CD14-positive monocyte (primary cell): ENCODE measurements around the gene NPHS2. TPM values are rescaled to one million over a fixed set of nuclear protein-coding genes. Genes with fewer than 3 reads are reported as not detected.

Source experiments
- DNase-seq, 3 donors: peaks; one replicate each; pipeline ENCODE4 v3.0.0-alpha.2; 2011 to 2022
- H2AFZ ChIP-seq: 2 replicates; pipeline ENCODE4 v1.6.0; 2012; ENCODE audit warnings: mild to moderate bottlenecking, low read depth, low read length, inconsistent platforms; ENCODE audit not compliant: insufficient read depth, poor library complexity, severe bottlenecking
- H3K27ac ChIP-seq, 2 donors: 1 replicate in 1 of 2; 2 replicates in 1 of 2; pipeline ENCODE4 v1.5.1; 2012 to 2013; ENCODE audit warnings: low read length in 2 of 2, control low read depth in 1 of 2, inconsistent platforms in 1 of 2, low read depth in 1 of 2, mild to moderate bottlenecking in 1 of 2
- H3K27me3 ChIP-seq, 2 donors: one replicate each; pipeline versions ENCODE4 v1.6.0 to v1.6.1; 2011 to 2013; ENCODE audit warnings: low read length in 2 of 2; ENCODE audit not compliant: control insufficient read depth in 2 of 2, insufficient read depth in 2 of 2
- H3K36me3 ChIP-seq, 2 donors: replicated peaks in 1 of 2; 1 replicate in 1 of 2; 2 replicates in 1 of 2; pipeline versions ENCODE4 v1.5.1 to v1.6.1; 2012 to 2013; ENCODE audit warnings: low read length in 2 of 2, control low read depth in 1 of 2, inconsistent platforms in 1 of 2, mild to moderate bottlenecking in 1 of 2; ENCODE audit not compliant: insufficient read depth in 2 of 2, control insufficient read depth in 1 of 2
- H3K4me1 ChIP-seq, 2 donors: 1 replicate in 1 of 2; 2 replicates in 1 of 2; pipeline versions ENCODE4 v1.5.1 to v1.6.1; 2012 to 2013; ENCODE audit warnings: low read length in 2 of 2, control low read depth in 1 of 2, inconsistent platforms in 1 of 2, mild to moderate bottlenecking in 1 of 2, moderate library complexity in 1 of 2; ENCODE audit not compliant: insufficient read depth in 2 of 2, control insufficient read depth in 1 of 2
- H3K4me2 ChIP-seq: replicated peaks from 2 replicates; pipeline ENCODE3; 2012; ENCODE audit warnings: low read length, moderate library complexity, mild to moderate bottlenecking; ENCODE audit not compliant: poor library complexity, severe bottlenecking; ENCODE audit errors: extremely low read depth
- H3K4me3 ChIP-seq, 3 experiments: fragments of 200-600 bp in 1 of 3; sonication (generic) in 1 of 3; replicated peaks in 1 of 3; 1 replicate in 2 of 3; 2 replicates in 1 of 3; pipeline ENCODE4 v1.5.1; 2011 to 2013; ENCODE audit warnings: low read length in 3 of 3, mild to moderate bottlenecking in 3 of 3, control low read depth in 2 of 3, low read depth in 2 of 3, inconsistent platforms in 1 of 3, moderate library complexity in 1 of 3
- H3K79me2 ChIP-seq: 2 replicates; pipeline ENCODE4 v1.6.0; 2012; ENCODE audit warnings: mild to moderate bottlenecking, control low read depth, inconsistent platforms, low read length, moderate library complexity; ENCODE audit not compliant: insufficient read depth
- H3K9ac ChIP-seq: 2 replicates; pipeline ENCODE4 v1.6.0; 2017; ENCODE audit warnings: low read length, mild to moderate bottlenecking; ENCODE audit not compliant: insufficient read depth, poor library complexity, severe bottlenecking
- H3K9me3 ChIP-seq, 2 donors: replicated peaks in 1 of 2; 1 replicate in 1 of 2; 2 replicates in 1 of 2; pipeline versions ENCODE4 v1.5.1 to v1.6.1; 2012 to 2013; ENCODE audit warnings: low read length in 2 of 2, control low read depth in 1 of 2; ENCODE audit not compliant: control insufficient read depth in 1 of 2, insufficient read depth in 1 of 2
- H4K20me1 ChIP-seq: 2 replicates; pipeline ENCODE4 v1.6.0; 2012; ENCODE audit warnings: mild to moderate bottlenecking, low read length, control low read depth, moderate library complexity; ENCODE audit not compliant: insufficient read depth
- H3K27ac Mint-ChIP-seq, 7 donors: one replicate each; pipeline ENCODE4 v1.8.0; 2020; ENCODE audit warnings: mild to moderate bottlenecking in 7 of 7, mixed read lengths in 7 of 7, moderate library complexity in 6 of 7, inconsistent platforms in 2 of 7
- H3K27me3 Mint-ChIP-seq, 3 donors: one replicate each; pipeline ENCODE4 v1.8.0; 2021 to 2022; ENCODE audit warnings: low read depth in 3 of 3, mild to moderate bottlenecking in 3 of 3, mixed read lengths in 3 of 3, moderate library complexity in 3 of 3, inconsistent platforms in 1 of 3
- H3K36me3 Mint-ChIP-seq, 2 donors: one replicate each; pipeline ENCODE4 v1.8.0; 2020; ENCODE audit warnings: mixed read lengths in 2 of 2, inconsistent platforms in 1 of 2, mild to moderate bottlenecking in 1 of 2
- H3K4me1 Mint-ChIP-seq: one replicate; pipeline ENCODE4 v1.8.0; 2020; ENCODE audit warnings: mild to moderate bottlenecking, mixed read lengths
- H3K4me3 Mint-ChIP-seq, 2 donors: one replicate each; pipeline ENCODE4 v1.8.0; 2020; ENCODE audit warnings: mild to moderate bottlenecking in 2 of 2, mixed read lengths in 2 of 2, moderate library complexity in 1 of 2
- H3K9me3 Mint-ChIP-seq, 7 donors: one replicate each; pipeline ENCODE4 v1.8.0; 2020 to 2022; ENCODE audit warnings: mixed read lengths in 7 of 7, mild to moderate bottlenecking in 6 of 7, moderate library complexity in 6 of 7, inconsistent platforms in 2 of 7
- CTCF ChIP-seq: fragments of 200-600 bp; IDR thresholded peaks from one replicate; pipeline ENCODE4 v1.8.0; 2022; ENCODE audit warnings: antibody characterized with exemption, mild to moderate bottlenecking
- WGBS: methylation state at CpG from one replicate; pipeline ENCODE4 v1.1.5; 2013; ENCODE audit warnings: missing lambda C conversion rate; ENCODE audit not compliant: insufficient coverage; 5-methylcytosine and 5-hydroxymethylcytosine counted together
- intact Hi-C, 2 donors: fragments of 100-400 bp; cut with micrococcal nuclease; formaldehyde crosslinking; loops; one replicate each; pipeline versions ENCODE4 v1.15.0 to v1.15.1; 2023
- polyA plus RNA-seq, 3 donors: library from polyadenylated mRNA; depleted of rRNA in 1 of 3; unstranded in 2 of 3; stranded (reverse) in 1 of 3; fragments of 300-500 nt in 2 of 3; fragments of >200 nt in 1 of 3; fragmentation: Illumina TruSeq in 2 of 3; gene quantifications; 1 replicate in 2 of 3; 2 replicates in 1 of 3; pipeline ENCODE4 v1.2.3, GENCODE V29; 2012 to 2021

Gene NPHS2
- polyA plus RNA-seq, 3 donors: not detected

- no peak overlapping the region for H3K9ac ChIP-seq
- no peak overlapping the region for H3K27ac ChIP-seq
- no peaks in the 10 kb centered on the region for H3K36me3 ChIP-seq
- Mint-ChIP-seq H3K4me1 (no peaks in the 10 kb centered on the region), H3K27ac (no peak overlapping the region), H3K27me3 (peaks cover 0 to 10% (median 0%) of the 10 kb centered on the region in 3 donors), H3K36me3 (no peaks in the 10 kb centered on the region), H3K4me3 (no peak overlapping the region), H3K9me3 (peaks cover 3 to 14% (median 9%) of the 10 kb centered on the region in 7 donors)
- H3K27me3 ChIP-seq: no peaks in the 10 kb centered on the region
- no peak overlapping the region for H2AFZ ChIP-seq
- 49% methylated on average over 6 of the region's 11 CpGs for WGBS
- intact Hi-C loops: no loop called here
- peaks cover 0 to 7% of the 10 kb centered on the region in 2 donors for H3K9me3 ChIP-seq
- no peak overlapping the region for H3K4me2 ChIP-seq
- no peak for DNase-seq
- no peak for TF ChIP-seq CTCF
- no peaks in the 10 kb centered on the region for H3K79me2 ChIP-seq
- H4K20me1 ChIP-seq: no peaks in the 10 kb centered on the region
- H3K4me3 ChIP-seq: no peak overlapping the region
- H3K4me1 ChIP-seq: no peaks in the 10 kb centered on the region
Measured at GRCh38 chr1:179516976-179517705, 58.6 kb downstream of the NPHS2 start.

GRCh38 chr1:179510038-179510437 is 65.7 kb downstream of the NPHS2 start:
- no peak overlapping the region for H3K27ac Mint-ChIP-seq
- Histone ChIP-seq H3K27me3 (no peaks in the 10 kb centered on the region), H3K27ac (no peak overlapping the region), H3K4me2 (no peak overlapping the region), H4K20me1 (no peaks in the 10 kb centered on the region), H3K4me3 (no peak overlapping the region), H3K4me1 (no peaks in the 10 kb centered on the region), H3K9me3 (no peaks in the 10 kb centered on the region), H2AFZ (no peak overlapping the region), H3K79me2 (no peaks in the 10 kb centered on the region), H3K9ac (no peak overlapping the region), H3K36me3 (no peaks in the 10 kb centered on the region)
- intact Hi-C loops: no loop called here
- DNase-seq: no peak
- H3K9me3 Mint-ChIP-seq: peaks cover 2 to 8% (median 3%) of the 10 kb centered on the region in 7 donors
- no peaks in the 10 kb centered on the region for H3K36me3 Mint-ChIP-seq
- no CpG with 5 or more reads among the region's 2 CpGs for WGBS
- H3K4me3 Mint-ChIP-seq: no peak overlapping the region
- H3K27me3 Mint-ChIP-seq: peaks cover 0 to 3% (median 0%) of the 10 kb centered on the region in 3 donors
- H3K4me1 Mint-ChIP-seq: no peaks in the 10 kb centered on the region
- TF ChIP-seq CTCF: no peak
